HG02759 (cell line): ENCODE results near the gene DIRAS1.

Experiments used
- ATAC-seq: cut with Tn5 transposase; IDR thresholded peaks from one replicate; pipeline ENCODE4 v1.9.1; 2021; ENCODE audit warnings: mild to moderate bottlenecking, moderate library complexity; ENCODE audit not compliant: unreplicated experiment

Gene DIRAS1

GRCh38 chr19:2755811-2756210 lies 34.6 kb upstream of the DIRAS1 start:
- ATAC-seq, result no peak

DNA sequence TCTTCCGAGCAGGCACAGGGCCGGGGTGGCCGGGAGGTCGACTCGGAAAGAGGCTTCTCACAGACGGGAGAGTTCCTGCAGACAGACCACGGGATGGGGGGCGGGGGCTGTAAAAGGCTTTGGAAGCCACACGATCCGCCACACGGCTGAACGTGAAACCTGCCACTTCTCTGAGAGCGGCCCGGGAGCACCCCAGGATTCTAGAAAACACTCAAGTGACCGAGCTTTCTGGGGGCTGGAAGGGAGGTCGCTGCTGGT lies 34.2 kb upstream of the DIRAS1 start:
- ATAC-seq, result no peak

GRCh38 chr19:2754659-2755447 lies 33.7 kb upstream of the DIRAS1 start:
- ATAC-seq, result no peak

GRCh38 chr19:2751438-2751830 lies 30.3 kb upstream of the DIRAS1 start:
- ATAC-seq, result no peak

DNA sequence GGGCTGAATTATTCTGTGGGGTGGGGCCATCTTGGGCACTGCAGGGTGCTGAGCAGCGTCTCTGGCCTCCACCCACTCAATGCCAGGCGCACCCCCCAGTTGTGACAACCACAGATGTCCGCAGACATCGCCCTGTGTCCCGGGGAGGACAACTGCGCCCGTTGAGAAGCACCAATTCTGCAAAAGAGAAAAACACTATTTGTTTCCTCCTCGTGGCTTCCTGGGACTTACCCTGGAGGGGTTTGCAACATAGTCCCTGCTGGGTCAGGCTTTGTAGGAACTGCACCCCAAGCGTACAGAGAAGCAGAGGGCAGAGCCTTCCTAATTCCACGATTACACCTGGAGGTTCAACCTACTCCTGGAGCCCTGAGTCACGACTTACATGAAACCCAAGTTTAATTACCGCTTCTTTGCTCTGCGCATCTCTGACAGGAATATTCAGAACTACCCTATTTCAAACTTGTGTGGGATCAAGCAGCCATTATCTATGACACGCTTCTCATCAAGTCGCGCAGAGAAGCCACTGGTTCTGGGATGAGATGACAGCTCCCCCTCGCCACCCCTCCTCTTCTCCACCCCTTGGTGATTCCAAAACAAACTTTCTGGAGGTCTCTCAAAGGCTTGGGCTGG lies 29.8 kb upstream of the DIRAS1 start:
- no peak for ATAC-seq

DNA sequence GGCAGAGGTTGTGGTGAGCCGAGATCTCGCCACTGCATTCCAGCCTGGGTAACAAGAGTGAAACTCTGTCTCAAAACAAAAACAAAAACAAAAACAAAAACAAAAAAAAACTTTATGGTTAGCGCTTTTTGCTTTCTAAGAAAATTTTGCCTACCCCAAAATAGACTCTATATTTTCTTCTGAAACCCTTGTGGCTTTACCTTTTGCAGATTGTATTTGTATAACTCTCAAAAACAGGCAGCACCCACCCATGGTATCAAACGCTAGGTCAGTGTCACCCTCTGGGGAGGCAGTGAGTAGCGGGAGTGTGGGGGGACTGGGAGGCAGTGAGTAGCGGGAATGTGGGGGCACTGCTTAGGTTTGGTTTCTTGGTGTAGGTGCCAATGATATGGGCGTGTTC lies 26.2 kb upstream of the DIRAS1 start:
- ATAC-seq, result no peak

DNA sequence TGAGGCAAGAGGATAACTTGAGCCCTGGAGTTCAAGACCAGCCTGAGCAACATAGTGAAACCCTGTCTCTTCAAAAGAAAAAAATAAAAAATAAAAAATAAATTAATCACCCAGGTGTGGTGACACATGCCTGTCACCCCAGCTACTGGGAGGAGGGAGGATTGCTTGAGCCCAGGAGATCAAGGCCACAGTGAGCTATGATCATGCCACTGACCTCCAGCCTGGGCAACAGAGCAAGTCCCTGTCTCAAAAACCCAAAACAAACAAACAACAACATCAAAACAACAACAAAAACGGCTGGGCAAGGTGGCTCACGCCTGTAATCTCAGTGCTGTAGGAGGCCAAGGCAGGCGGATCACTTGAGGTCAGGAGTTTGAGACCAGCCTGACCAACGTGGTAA lies 22.9 kb upstream of the DIRAS1 start:
- no peak for ATAC-seq

- no peak for ATAC-seq
These were observed 21.9 kb upstream of the DIRAS1 start for GRCh38 chr19:2743099-2743498.

DNA sequence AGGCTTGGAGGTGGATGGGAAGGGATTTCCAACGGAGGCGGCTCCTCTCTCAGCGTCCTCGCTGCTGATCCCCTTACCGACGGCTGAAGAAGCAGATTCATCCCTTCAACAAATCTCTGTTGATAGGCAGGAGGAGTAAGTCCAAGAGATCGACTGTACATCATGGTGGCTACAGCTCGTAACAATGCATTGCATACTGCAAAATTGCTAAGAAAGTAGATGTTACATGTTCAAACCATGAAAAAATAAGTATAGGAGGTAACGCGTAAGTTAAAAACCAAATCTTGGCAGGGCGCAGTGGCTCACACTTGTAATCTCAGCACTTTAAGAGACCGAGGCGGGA lies 19.1 kb upstream of the DIRAS1 start:
- no peak for ATAC-seq

- peak; percentile 94 for ATAC-seq
These were observed 18.6 kb upstream of the DIRAS1 start, which contains the start of gene SLC39A3 for GRCh38 chr19:2739602-2740313. Gene SLC39A3 (minus strand): TSS chr19:2740017. CDS start chr19:2737257, 2,760 bp downstream.

- ATAC-seq, result no peak
These were observed 15.5 kb upstream of the DIRAS1 start for GRCh38 chr19:2736550-2737190.

- ATAC-seq, result no peak
These were observed 14.2 kb upstream of the DIRAS1 start for GRCh38 chr19:2735374-2735773.

DNA sequence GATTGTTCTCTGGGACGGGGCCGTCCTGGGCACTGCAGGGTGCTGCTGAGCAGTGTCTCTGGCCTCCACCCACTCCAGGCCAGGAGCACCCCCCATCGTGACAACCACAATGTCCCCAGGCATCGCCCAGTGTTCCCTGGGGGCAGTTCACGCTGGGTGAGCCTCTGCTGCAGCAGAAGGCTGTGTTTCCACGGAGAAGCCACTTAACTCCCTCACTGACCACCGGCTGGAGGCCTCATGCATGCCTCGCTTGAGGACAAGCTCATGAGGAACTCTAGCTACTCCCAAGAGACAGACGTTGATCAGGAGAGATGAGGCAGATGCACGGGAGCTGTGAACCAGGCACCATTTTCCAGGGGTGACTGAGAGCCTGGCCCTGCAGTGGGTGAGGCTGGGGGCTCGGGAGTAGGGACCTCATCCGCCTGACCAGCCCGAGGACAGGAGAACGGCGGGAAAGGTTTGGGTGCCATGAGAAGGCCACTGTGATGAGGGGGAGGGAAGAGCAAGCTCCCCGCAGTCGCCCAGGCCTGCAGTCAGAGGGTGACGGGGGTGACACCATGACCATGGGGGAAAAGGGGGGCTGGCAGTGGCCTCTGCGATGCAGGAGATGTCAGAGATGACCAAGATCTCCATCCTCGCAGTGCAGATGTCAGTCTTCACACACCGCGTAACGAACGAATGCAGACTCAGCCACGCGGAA lies 13.6 kb upstream of the DIRAS1 start:
- ATAC-seq, result no peak

DNA sequence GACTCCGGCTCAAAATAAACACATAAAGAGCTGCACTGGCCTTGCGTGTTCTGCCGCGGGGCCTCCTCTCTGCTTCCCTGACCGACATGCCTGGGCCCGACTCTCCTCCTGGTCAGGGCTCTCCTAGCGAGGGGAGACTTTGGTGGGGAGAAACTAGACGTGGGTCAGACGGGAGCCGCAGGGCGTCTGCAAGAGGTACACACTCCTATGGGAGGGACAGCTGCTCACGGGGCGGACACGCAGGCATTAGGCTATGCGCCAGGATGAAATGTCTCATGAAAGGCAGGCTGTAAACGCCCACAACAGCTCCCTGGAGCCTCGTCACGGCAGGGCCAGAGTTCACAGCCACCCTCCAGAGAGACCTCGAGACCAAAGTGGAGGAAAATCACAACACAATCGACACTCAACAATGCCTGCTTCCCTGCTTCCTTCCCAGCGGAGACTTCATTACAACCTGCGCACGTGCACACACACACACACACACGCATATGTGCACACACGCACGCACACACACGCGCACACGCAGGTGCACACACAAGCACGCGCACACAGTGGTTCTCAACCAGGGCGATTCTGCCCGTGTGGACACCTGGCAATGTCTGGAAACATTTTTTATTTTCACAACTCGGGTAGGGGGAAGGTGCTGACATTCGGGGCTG lies 12.9 kb upstream of the DIRAS1 start:
- ATAC-seq, result no peak

GRCh38 chr19:2732883-2733282 lies 11.7 kb upstream of the DIRAS1 start:
- no peak for ATAC-seq

DNA sequence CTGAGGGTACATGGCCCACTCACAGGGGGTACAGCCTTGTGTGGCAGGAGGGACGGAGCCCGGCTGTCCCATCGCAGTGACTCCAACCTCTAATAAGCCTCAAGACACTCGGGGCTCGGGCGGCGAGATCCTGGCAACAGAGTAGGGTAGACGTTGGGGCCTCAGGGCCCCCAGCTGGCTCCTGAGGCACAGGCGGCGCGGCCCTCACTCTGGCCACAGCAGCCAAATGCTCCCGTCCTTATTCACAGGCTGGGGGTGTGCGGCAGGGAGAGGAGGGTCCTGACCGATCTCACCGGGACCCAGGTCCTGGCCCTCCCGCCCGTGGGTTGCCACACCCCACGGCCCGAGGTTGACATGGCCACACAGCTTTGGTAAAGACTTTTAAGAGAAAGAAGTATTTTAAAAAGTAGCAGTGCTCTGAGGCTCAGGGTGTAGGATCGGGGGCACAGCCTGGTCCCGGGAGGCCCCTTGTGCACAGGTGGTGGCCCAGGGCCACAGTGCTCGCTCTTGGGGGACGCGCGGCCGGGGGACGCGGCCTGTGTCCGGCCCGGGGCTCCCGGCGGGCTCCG lies 11.1 kb upstream of the DIRAS1 start:
- ATAC-seq, result no peak

- no peak for ATAC-seq
These were observed 10.2 kb upstream of the DIRAS1 start for GRCh38 chr19:2731181-2731995.

GRCh38 chr19:2729943-2730818 lies 9.0 kb upstream of the DIRAS1 start:
- ATAC-seq, result no peak
